Panc1 (cell line): ENCODE results near the gene DENND2A.

Experiments used
- CTCF ChIP-seq: fragments of 450-650 bp; IDR thresholded peaks from 2 replicates; pipeline ENCODE4 v1.5.1; 2017; ENCODE audit warnings: mild to moderate bottlenecking
- POLR2AphosphoS5 ChIP-seq: IDR thresholded peaks from 2 replicates; pipeline ENCODE4 v1.6.1; 2012; ENCODE audit warnings: mild to moderate bottlenecking, low read depth, low read length, moderate library complexity
- REST ChIP-seq, 2 experiments: IDR thresholded peaks; 2 replicates each; pipeline ENCODE4 v1.6.1; 2011 to 2012; ENCODE audit warnings: low read depth in 2 of 2, control low read depth in 1 of 2, low read length in 1 of 2, mild to moderate bottlenecking in 1 of 2, moderate library complexity in 1 of 2; ENCODE audit not compliant: insufficient read depth in 1 of 2
- SIN3A ChIP-seq: IDR thresholded peaks from 2 replicates; pipeline ENCODE4 v1.6.1; 2012; ENCODE audit warnings: low read depth, mild to moderate bottlenecking, low read length, moderate library complexity, borderline replicate concordance; ENCODE audit not compliant: insufficient read depth
- TCF7L2 ChIP-seq: IDR thresholded peaks from 2 replicates; pipeline ENCODE4 v1.6.1; 2011; ENCODE audit warnings: mild to moderate bottlenecking, low read depth, low read length, inconsistent platforms

GRCh38 chr7:140526214-140526613 is 114.4 kb downstream of the DENND2A start:
- TF ChIP-seq CTCF (no peak), POLR2AphosphoS5 (no peak), TCF7L2 (no peak), REST (IDR thresholded peaks at IDR 0.05; ENCODE audit: insufficient read depth in 1 of 2, low read depth in 2 of 2, low read length in 1 of 2) (no peak), SIN3A (no peak)
